Keratinocyte (primary cell): ENCODE results near the gene TSC22D2. TPM values are rescaled to one million over a fixed set of nuclear protein-coding genes. Genes with fewer than 3 reads are reported as not detected.
A peak's percentile ranks its signal among the peaks of the same experiment; 100 is the strongest.

Experiments used
- DNase-seq: peaks from one replicate; pipeline ENCODE4 v3.0.0-alpha.2; 2011; ENCODE audit warnings: low read depth, missing footprints, low spot score
- FAIRE-seq: peaks from 2 replicates; lab custom pipeline; 2011; peaks lifted over from hg19 to GRCh38; lab: Jason Lieb, UNC
- H2AFZ ChIP-seq: 2 replicates; pipeline ENCODE4 v1.6.0; 2012; ENCODE audit warnings: low read length, control low read depth, inconsistent platforms; ENCODE audit not compliant: control insufficient read depth
- H3K27ac ChIP-seq: 2 replicates; pipeline ENCODE4 v1.5.1; 2011; ENCODE audit warnings: low read length; ENCODE audit not compliant: control insufficient read depth, insufficient read depth
- H3K27me3 ChIP-seq: 3 replicates; pipeline ENCODE4 v1.6.0; 2011; ENCODE audit warnings: low read length; ENCODE audit not compliant: control insufficient read depth, insufficient read depth; ENCODE audit errors: extremely low read depth
- H3K36me3 ChIP-seq, 2 experiments: 2 replicates in 1 of 2; 3 replicates in 1 of 2; pipeline ENCODE4 v1.5.1; 2011; ENCODE audit warnings: low read length in 2 of 2, mild to moderate bottlenecking in 1 of 2; ENCODE audit not compliant: control insufficient read depth in 2 of 2, insufficient read depth in 2 of 2; ENCODE audit errors: extremely low read depth in 1 of 2
- H3K4me1 ChIP-seq: 3 replicates; pipeline ENCODE4 v1.5.1; 2011; ENCODE audit warnings: low read length; ENCODE audit not compliant: control insufficient read depth, insufficient read depth; ENCODE audit errors: extremely low read depth
- H3K4me2 ChIP-seq: 3 replicates; pipeline ENCODE4 v1.6.0; 2011; ENCODE audit warnings: low read depth, low read length; ENCODE audit not compliant: control insufficient read depth, insufficient read depth; ENCODE audit errors: extremely low read depth
- H3K4me3 ChIP-seq, 3 experiments: fragments of 200-600 bp in 1 of 3; sonication (generic) in 1 of 3; 2 replicates in 2 of 3; 3 replicates in 1 of 3; pipeline ENCODE4 v1.5.1; 2011 to 2016; ENCODE audit warnings: low read length in 3 of 3, mild to moderate bottlenecking in 3 of 3, control low read depth in 2 of 3, inconsistent platforms in 1 of 3, low read depth in 1 of 3, mixed read lengths in 1 of 3, mixed run types in 1 of 3, moderate library complexity in 1 of 3; ENCODE audit not compliant: control insufficient read depth in 2 of 3, insufficient read depth in 2 of 3; ENCODE audit errors: extremely low read depth in 1 of 3
- H3K79me2 ChIP-seq: 2 replicates; pipeline ENCODE4 v1.6.0; 2012; ENCODE audit warnings: low read length; ENCODE audit not compliant: control insufficient read depth, insufficient read depth
- H3K9ac ChIP-seq: 3 replicates; pipeline ENCODE4 v1.6.0; 2011; ENCODE audit warnings: low read length; ENCODE audit not compliant: control insufficient read depth, insufficient read depth; ENCODE audit errors: extremely low read depth
- H3K9me1 ChIP-seq: 3 replicates; pipeline ENCODE4 v1.6.0; 2011; ENCODE audit warnings: low read length; ENCODE audit not compliant: control insufficient read depth, insufficient read depth; ENCODE audit errors: extremely low read depth
- H3K9me3 ChIP-seq: 2 replicates; pipeline ENCODE4 v1.5.1; 2012; ENCODE audit warnings: low read depth, low read length; ENCODE audit not compliant: control insufficient read depth
- H4K20me1 ChIP-seq: 3 replicates; pipeline ENCODE4 v1.6.0; 2011; ENCODE audit warnings: low read length; ENCODE audit not compliant: control insufficient read depth, insufficient read depth; ENCODE audit errors: extremely low read depth
- EZH2 ChIP-seq: IDR thresholded peaks from one replicate; pipeline ENCODE4 v1.6.1; 2012; ENCODE audit warnings: inconsistent platforms, mild to moderate bottlenecking, low read length, moderate library complexity
- dilution Hi-C: fragments of 300-500 bp; cut with MboI; formaldehyde crosslinking; loops from one replicate; pipeline ENCODE4 v1.7.0; 2020; ENCODE audit warnings: low sequenced_read_pairs; ENCODE audit not compliant: extremely low pct_ligation_motif_present
- polyA plus RNA-seq, 5 experiments: library from polyadenylated mRNA; depleted of rRNA in 3 of 5; stranded (reverse) in 3 of 5; stranded (forward) in 1 of 5; unstranded in 1 of 5; fragments of >200 nt; gene quantifications; 1 replicate in 1 of 5; 2 replicates in 3 of 5; 3 replicates in 1 of 5; pipeline versions ENCODE4 v1.2.1 to v1.2.3, GENCODE V29; 2011 to 2012; ENCODE audit warnings: missing spikeins in 2 of 5, low read depth in 1 of 5, low replicate concordance in 1 of 5
- TF ChIP-seq, protein P1 (sequence below), 3 experiments: IDR thresholded peaks in 1 of 3; conservative IDR thresholded peaks in 1 of 3; optimal IDR thresholded peaks in 1 of 3; 2 replicates in 2 of 3; 3 replicates in 1 of 3; pipeline versions ENCODE3 to v1.5.1; 2011; ENCODE audit warnings: low read length in 3 of 3, mild to moderate bottlenecking in 3 of 3, moderate library complexity in 2 of 3, control low read depth in 1 of 3, inconsistent platforms in 1 of 3; ENCODE audit not compliant: insufficient read depth in 2 of 3; ENCODE audit errors: extremely low read depth in 1 of 3

TSC22D2 gene
- polyA plus RNA-seq, 1 donor (not counting 4 experiments of a cell fraction or from before 2014, with no cell fraction given), result 22.3 TPM

DNA sequence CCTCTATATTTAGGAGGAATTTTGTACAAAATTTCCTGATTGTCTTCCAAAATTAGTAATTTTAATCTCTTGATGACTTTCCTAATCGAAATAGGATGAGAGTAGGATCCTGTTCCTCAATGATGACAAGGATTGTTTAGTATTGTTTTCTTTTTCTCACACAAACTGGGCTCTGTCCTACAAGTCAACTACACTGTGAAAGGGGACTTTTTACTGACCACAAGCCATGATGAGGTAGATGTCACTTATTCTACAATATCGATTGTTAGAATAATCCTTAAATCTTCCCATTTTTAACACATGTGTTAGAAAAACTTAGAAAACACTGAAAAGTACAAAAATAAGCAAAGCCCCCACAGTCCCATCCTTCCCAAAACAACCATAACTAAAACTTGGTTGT, 35.8 kb upstream of the TSC22D2 start:
- H3K9me1 ChIP-seq, result no peaks in the 10 kb centered on the region
- FAIRE-seq (peak; percentile 17), DNase-seq (no peak)
- H3K9me3 ChIP-seq, result no peaks in the 10 kb centered on the region
- dilution Hi-C loops, result no loop called here
- peak overlapping the region in 2 of 3 experiments; percentile 38 to 48 for H3K4me3 ChIP-seq
- H4K20me1 ChIP-seq, result no peaks in the 10 kb centered on the region
- H3K9ac ChIP-seq, result no peak overlapping the region
- H3K79me2 ChIP-seq, result peaks cover 10% of the 10 kb centered on the region
- H2AFZ ChIP-seq, result no peak overlapping the region
- H3K36me3 ChIP-seq, result no peaks in the 10 kb centered on the region
- peaks cover 24% of the 10 kb centered on the region for H3K4me1 ChIP-seq
- TF ChIP-seq, protein P1, sequence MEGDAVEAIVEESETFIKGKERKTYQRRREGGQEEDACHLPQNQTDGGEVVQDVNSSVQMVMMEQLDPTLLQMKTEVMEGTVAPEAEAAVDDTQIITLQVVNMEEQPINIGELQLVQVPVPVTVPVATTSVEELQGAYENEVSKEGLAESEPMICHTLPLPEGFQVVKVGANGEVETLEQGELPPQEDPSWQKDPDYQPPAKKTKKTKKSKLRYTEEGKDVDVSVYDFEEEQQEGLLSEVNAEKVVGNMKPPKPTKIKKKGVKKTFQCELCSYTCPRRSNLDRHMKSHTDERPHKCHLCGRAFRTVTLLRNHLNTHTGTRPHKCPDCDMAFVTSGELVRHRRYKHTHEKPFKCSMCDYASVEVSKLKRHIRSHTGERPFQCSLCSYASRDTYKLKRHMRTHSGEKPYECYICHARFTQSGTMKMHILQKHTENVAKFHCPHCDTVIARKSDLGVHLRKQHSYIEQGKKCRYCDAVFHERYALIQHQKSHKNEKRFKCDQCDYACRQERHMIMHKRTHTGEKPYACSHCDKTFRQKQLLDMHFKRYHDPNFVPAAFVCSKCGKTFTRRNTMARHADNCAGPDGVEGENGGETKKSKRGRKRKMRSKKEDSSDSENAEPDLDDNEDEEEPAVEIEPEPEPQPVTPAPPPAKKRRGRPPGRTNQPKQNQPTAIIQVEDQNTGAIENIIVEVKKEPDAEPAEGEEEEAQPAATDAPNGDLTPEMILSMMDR (optimal IDR thresholded peaks at IDR 0.05 in 1 of 3, IDR thresholded peaks at IDR 0.05 in 1 of 3, conservative IDR thresholded peaks at IDR 0.05 in 1 of 3; ENCODE audit: extremely low read depth in 1 of 3, insufficient read depth in 2 of 3, low read length in 3 of 3), result no peak
- TF ChIP-seq EZH2, result no peak
- peak overlapping the region; percentile 74 for H3K27ac ChIP-seq
- H3K27me3 ChIP-seq, result no peaks in the 10 kb centered on the region
- peak overlapping the region; percentile 87 for H3K4me2 ChIP-seq

DNA sequence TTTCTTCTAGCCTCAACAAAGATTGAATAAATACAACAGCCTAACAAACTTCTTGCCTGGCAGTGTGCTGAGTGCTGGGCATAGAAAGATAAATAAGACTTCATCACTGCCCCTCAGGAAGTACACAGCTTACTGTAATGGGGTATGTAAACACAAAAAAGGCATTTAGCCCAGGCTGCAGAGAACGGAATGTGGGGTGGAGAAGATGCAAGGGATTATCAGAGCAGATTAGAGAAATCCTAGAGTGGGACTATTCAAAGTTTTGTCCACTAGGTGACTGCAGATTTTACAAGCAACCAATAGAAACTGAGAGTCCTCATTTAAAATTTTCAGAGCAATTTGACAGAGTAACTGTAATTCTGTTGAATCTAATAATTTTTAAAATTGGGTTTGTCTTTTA, 35.4 kb upstream of the TSC22D2 start:
- FAIRE-seq (no peak), DNase-seq (no peak)
- no peaks in the 10 kb centered on the region for H3K27me3 ChIP-seq
- H3K27ac ChIP-seq, result peak overlapping the region; percentile 74
- peaks cover 10% of the 10 kb centered on the region for H3K79me2 ChIP-seq
- peak overlapping the region; percentile 87 for H3K4me2 ChIP-seq
- H4K20me1 ChIP-seq, result no peaks in the 10 kb centered on the region
- H3K4me3 ChIP-seq, result no peak overlapping the region
- peaks cover 24% of the 10 kb centered on the region for H3K4me1 ChIP-seq
- H3K9me1 ChIP-seq, result no peaks in the 10 kb centered on the region
- dilution Hi-C loops, result no loop called here
- no peaks in the 10 kb centered on the region for H3K36me3 ChIP-seq
- H3K9ac ChIP-seq, result no peak overlapping the region
- H3K9me3 ChIP-seq, result no peaks in the 10 kb centered on the region
- H2AFZ ChIP-seq, result no peak overlapping the region
- TF ChIP-seq, protein P1 (optimal IDR thresholded peaks at IDR 0.05 in 1 of 3, IDR thresholded peaks at IDR 0.05 in 1 of 3, conservative IDR thresholded peaks at IDR 0.05 in 1 of 3; ENCODE audit: extremely low read depth in 1 of 3, insufficient read depth in 2 of 3, low read length in 3 of 3), result peak in 2 of 3 experiments; percentile 15 to 26
- no peak for TF ChIP-seq EZH2
